Tibial nerve (tissue), 4 donors: ENCODE measurements around the gene FGD4. TPM values are rescaled to one million over a fixed set of nuclear protein-coding genes. Genes with fewer than 3 reads are reported as not detected.

Experiments used
- DNase-seq, 2 donors: peaks; one replicate each; pipeline ENCODE4 v3.0.0-alpha.2; 2019; ENCODE audit warnings: low spot score in 2 of 2
- H3K27ac ChIP-seq, 4 donors: fragments of 200-600 bp; sonication (generic) in 3 of 4; one replicate each; pipeline ENCODE4 v1.5.1; 2017 to 2019; ENCODE audit warnings: mild to moderate bottlenecking in 1 of 4
- H3K27me3 ChIP-seq, 2 donors: fragments of 200-600 bp; sonication (generic) in 1 of 2; one replicate each; pipeline versions ENCODE4 v1.5.1 to v1.6.0; 2017 to 2019
- H3K36me3 ChIP-seq, 3 donors: fragments of 200-600 bp; sonication (generic); one replicate each; pipeline ENCODE4 v1.5.1; 2018 to 2019
- H3K4me1 ChIP-seq, 4 donors: fragments of 200-600 bp; sonication (generic) in 3 of 4; one replicate each; pipeline ENCODE4 v1.5.1; 2017 to 2019
- H3K4me3 ChIP-seq, 4 donors: fragments of 200-600 bp; sonication (generic) in 3 of 4; one replicate each; pipeline ENCODE4 v1.5.1; 2017 to 2019; ENCODE audit warnings: mild to moderate bottlenecking in 1 of 4, moderate library complexity in 1 of 4
- H3K9me3 ChIP-seq, 4 donors: fragments of 200-600 bp; sonication (generic) in 3 of 4; one replicate each; pipeline ENCODE4 v1.5.1; 2017 to 2019
- CTCF ChIP-seq, 5 experiments: fragments of 200-600 bp in 3 of 5; fragments of 450-650 bp in 2 of 5; sonication (generic) in 3 of 5; IDR thresholded peaks; one replicate each; pipeline ENCODE4 v1.5.1; 2016 to 2019; ENCODE audit warnings: antibody characterized with exemption in 5 of 5, mild to moderate bottlenecking in 3 of 5, moderate library complexity in 2 of 5
- EP300 ChIP-seq, 2 donors: sonication (generic); formaldehyde crosslinking; IDR thresholded peaks; one replicate each; pipeline ENCODE4 v1.6.1; 2017; ENCODE audit warnings: antibody characterized with exemption in 2 of 2, mild to moderate bottlenecking in 1 of 2
- POLR2A ChIP-seq, 2 donors: fragments of 450-650 bp; IDR thresholded peaks; one replicate each; pipeline ENCODE4 v1.6.1; 2017; ENCODE audit warnings: antibody characterized with exemption in 2 of 2, mild to moderate bottlenecking in 2 of 2, moderate library complexity in 2 of 2
- WGBS, 2 donors: methylation state at CpG; one replicate each; pipeline ENCODE4 v1.1.5; 2018; 5-methylcytosine and 5-hydroxymethylcytosine counted together
- total RNA-seq, 4 donors: library from RNA; depleted of rRNA; stranded (reverse); fragments of >200 nt; gene quantifications; one replicate each; pipeline ENCODE4 v1.1.0, GENCODE V29; 2016

FGD4 gene
- total RNA-seq, 4 donors from 2014 or later: 78.3 to 102 (median 84.2) TPM

- Histone ChIP-seq H3K36me3 (no peaks in the 10 kb centered on the region), H3K27ac (no peak overlapping the region)
These were observed 71.6 kb downstream of the FGD4 start for GRCh38 chr12:32470936-32471470.

GRCh38 chr12:32471591-32472001, 72.2 kb downstream of the FGD4 start:
- H3K27me3 ChIP-seq: no peaks in the 10 kb centered on the region
- H3K4me3 ChIP-seq: no peak overlapping the region
- H3K36me3 ChIP-seq: no peaks in the 10 kb centered on the region
- no peak for DNase-seq
- 86 to 100% methylated on average over 1 of the region's 1 CpG for WGBS, 2 donors
- H3K4me1 ChIP-seq: peaks cover 0 to 4% (median 0%) of the 10 kb centered on the region in 4 donors
- TF ChIP-seq POLR2A (IDR thresholded peaks at IDR 0.05): no peak
- TF ChIP-seq CTCF (IDR thresholded peaks at IDR 0.05): no peak
- TF ChIP-seq EP300 (IDR thresholded peaks at IDR 0.05): no peak
- no peaks in the 10 kb centered on the region for H3K9me3 ChIP-seq
- H3K27ac ChIP-seq: no peak overlapping the region

More at GRCh38 chr12:32470936-32471470, 71.6 kb downstream of the FGD4 start:
- H3K27me3 ChIP-seq: no peaks in the 10 kb centered on the region
- 81 to 89% methylated on average over 3 of the region's 3 CpGs for WGBS, 2 donors
- no peaks in the 10 kb centered on the region for H3K9me3 ChIP-seq
- no peaks in the 10 kb centered on the region for H3K4me1 ChIP-seq
- TF ChIP-seq CTCF (IDR thresholded peaks at IDR 0.05): no peak
- TF ChIP-seq POLR2A (IDR thresholded peaks at IDR 0.05): no peak
- no peak for TF ChIP-seq EP300 (IDR thresholded peaks at IDR 0.05)
- no peak for DNase-seq
- no peak overlapping the region for H3K4me3 ChIP-seq

- WGBS, 2 donors: 83 to 84% methylated on average over 1 of the region's 1 CpG
- peaks cover 0 to 9% (median 0%) of the 10 kb centered on the region in 4 donors for H3K4me1 ChIP-seq
- no peaks in the 10 kb centered on the region for H3K9me3 ChIP-seq
- H3K36me3 ChIP-seq: no peaks in the 10 kb centered on the region
- TF ChIP-seq EP300 (IDR thresholded peaks at IDR 0.05) (no peak), CTCF (IDR thresholded peaks at IDR 0.05) (no peak), POLR2A (IDR thresholded peaks at IDR 0.05) (no peak)
- no peak overlapping the region for H3K27ac ChIP-seq
- no peaks in the 10 kb centered on the region for H3K27me3 ChIP-seq
- H3K4me3 ChIP-seq: no peak overlapping the region
- DNase-seq: no peak
These were observed 76.4 kb downstream of the FGD4 start for GRCh38 chr12:32475724-32476123.

DNA sequence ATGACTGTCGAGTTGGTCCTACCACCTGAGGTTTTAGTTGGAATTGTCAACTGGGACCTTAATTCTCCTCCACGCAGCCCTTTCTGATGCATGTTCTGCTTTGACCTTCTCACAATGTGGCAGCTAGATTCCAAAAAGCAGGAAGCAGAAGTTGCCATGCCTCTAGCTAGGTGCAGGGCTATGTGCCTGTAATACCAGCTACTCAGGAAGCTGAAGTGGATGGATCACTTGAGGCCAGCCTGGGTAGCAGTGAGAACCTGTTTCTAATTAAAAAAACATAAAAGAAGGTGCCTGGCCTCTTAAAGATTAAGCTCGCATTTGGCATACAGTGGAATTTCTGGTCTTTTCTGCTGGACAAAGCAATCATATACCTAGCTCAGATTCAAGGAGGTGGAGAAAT, 77.1 kb downstream of the FGD4 start:
- Histone ChIP-seq H3K9me3 (no peaks in the 10 kb centered on the region), H3K27ac (no peak overlapping the region), H3K4me3 (no peak overlapping the region), H3K4me1 (peaks cover 0 to 9% (median 0%) of the 10 kb centered on the region in 4 donors), H3K27me3 (no peaks in the 10 kb centered on the region), H3K36me3 (no peaks in the 10 kb centered on the region)
- WGBS, 2 donors: 75 to 78% methylated on average over 3 of the region's 3 CpGs
- TF ChIP-seq CTCF (IDR thresholded peaks at IDR 0.05) (no peak), EP300 (IDR thresholded peaks at IDR 0.05) (no peak), POLR2A (IDR thresholded peaks at IDR 0.05) (no peak)
- no peak for DNase-seq

DNA sequence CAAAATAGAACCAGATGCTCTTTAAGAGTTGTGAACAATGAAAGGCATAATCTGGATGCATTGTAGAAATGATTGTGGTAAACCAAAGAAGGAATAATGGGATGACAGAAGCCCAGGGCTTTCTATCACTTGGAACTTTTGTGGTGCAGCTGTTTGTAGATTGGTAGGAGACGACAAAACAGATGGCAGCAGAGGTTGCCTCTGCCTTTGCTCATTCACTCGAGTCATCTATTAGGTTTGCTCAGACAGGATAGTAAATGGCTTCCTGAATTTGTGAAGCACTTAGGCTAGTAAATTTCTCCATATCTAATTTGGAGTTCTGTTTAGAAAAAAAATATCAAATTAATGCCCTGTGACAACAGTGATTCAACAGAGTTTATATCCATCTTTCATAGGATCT, 78.4 kb downstream of the FGD4 start:
- Histone ChIP-seq H3K4me3 (no peak overlapping the region), H3K36me3 (no peaks in the 10 kb centered on the region), H3K27ac (no peak overlapping the region), H3K9me3 (no peaks in the 10 kb centered on the region), H3K27me3 (no peaks in the 10 kb centered on the region), H3K4me1 (peaks cover 0 to 10% (median 2%) of the 10 kb centered on the region in 4 donors)
- DNase-seq: no peak
- TF ChIP-seq POLR2A (IDR thresholded peaks at IDR 0.05) (no peak), CTCF (IDR thresholded peaks at IDR 0.05) (no peak), EP300 (IDR thresholded peaks at IDR 0.05) (no peak)
- WGBS, 2 donors: 71 to 82% methylated on average over 2 of the region's 2 CpGs
